Mesendoderm (in vitro differentiated cells): ENCODE results near the gene ATP2B1.

ENCODE experiments used
- DNase-seq: peaks from one replicate; pipeline ENCODE4 v3.0.0; 2013
- H2AK5ac ChIP-seq: 2 replicates; pipeline ENCODE4 v1.6.1; 2013; ENCODE audit warnings: low read length, inconsistent platforms
- H2BK120ac ChIP-seq: 2 replicates; pipeline ENCODE4 v1.6.1; 2013; ENCODE audit warnings: low read depth, mild to moderate bottlenecking, low read length, moderate library complexity, mixed read lengths
- H2BK15ac ChIP-seq: replicated peaks from 2 replicates; pipeline ENCODE4 v1.6.1; 2013; ENCODE audit warnings: low read depth, mild to moderate bottlenecking, moderate library complexity
- H2BK5ac ChIP-seq: 2 replicates; pipeline ENCODE4 v1.6.1; 2013; ENCODE audit warnings: low read length, inconsistent platforms
- H3K18ac ChIP-seq: 2 replicates; pipeline ENCODE4 v1.6.1; 2013; ENCODE audit warnings: mild to moderate bottlenecking, low read length, mixed read lengths
- H3K23ac ChIP-seq: one replicate; pipeline ENCODE4 v1.6.1; 2013; ENCODE audit warnings: low read length
- H3K27ac ChIP-seq: 2 replicates; pipeline ENCODE4 v1.5.1; 2013; ENCODE audit warnings: low read depth, mild to moderate bottlenecking, inconsistent platforms, low read length, moderate library complexity
- H3K27me3 ChIP-seq: 2 replicates; pipeline ENCODE4 v1.6.1; 2013; ENCODE audit warnings: low read length, control low read depth, mild to moderate bottlenecking, inconsistent platforms; ENCODE audit not compliant: insufficient read depth, poor library complexity
- H3K36me3 ChIP-seq: 2 replicates; pipeline ENCODE4 v1.6.1; 2013; ENCODE audit warnings: low read length, inconsistent platforms; ENCODE audit not compliant: control insufficient read depth, insufficient read depth
- H3K4ac ChIP-seq: one replicate; pipeline ENCODE4 v1.6.1; 2013; ENCODE audit warnings: low read depth, mild to moderate bottlenecking, low read length, moderate library complexity
- H3K4me1 ChIP-seq: 2 replicates; pipeline ENCODE4 v1.6.1; 2013; ENCODE audit warnings: low read depth, low read length, inconsistent platforms; ENCODE audit not compliant: control insufficient read depth
- H3K4me2 ChIP-seq: 2 replicates; pipeline ENCODE4 v1.6.1; 2013; ENCODE audit warnings: low read length
- H3K4me3 ChIP-seq: 2 replicates; pipeline ENCODE4 v1.5.1; 2013; ENCODE audit warnings: mild to moderate bottlenecking, low read length
- H3K56ac ChIP-seq: one replicate; pipeline ENCODE4 v1.6.1; 2013; ENCODE audit warnings: low read length
- H3K79me1 ChIP-seq: 2 replicates; pipeline ENCODE4 v1.6.1; 2013; ENCODE audit warnings: low read length, inconsistent platforms
- H3K79me2 ChIP-seq: 2 replicates; pipeline ENCODE4 v1.6.1; 2013; ENCODE audit warnings: mild to moderate bottlenecking, low read length; ENCODE audit not compliant: control insufficient read depth, insufficient read depth
- H3K9ac ChIP-seq: 2 replicates; pipeline ENCODE4 v1.6.1; 2013; ENCODE audit warnings: low read length, inconsistent platforms
- H4K5ac ChIP-seq: one replicate; pipeline ENCODE4 v1.6.1; 2013; ENCODE audit warnings: low read length
- H4K8ac ChIP-seq: one replicate; pipeline ENCODE4 v1.6.1; 2013; ENCODE audit warnings: low read depth, mild to moderate bottlenecking, control low read depth, low read length, moderate library complexity
- WGBS: extraction: QIAGEN DNeasy Blood & Tissue Kit; methylation state at CpG from one replicate; pipeline ENCODE4 v1.1.7; 2013; ENCODE audit warnings: low lambda C conversion rate, missing lambda C conversion rate; ENCODE audit not compliant: insufficient coverage; ENCODE audit errors: extremely low coverage; 5-methylcytosine and 5-hydroxymethylcytosine counted together

Gene ATP2B1

DNA sequence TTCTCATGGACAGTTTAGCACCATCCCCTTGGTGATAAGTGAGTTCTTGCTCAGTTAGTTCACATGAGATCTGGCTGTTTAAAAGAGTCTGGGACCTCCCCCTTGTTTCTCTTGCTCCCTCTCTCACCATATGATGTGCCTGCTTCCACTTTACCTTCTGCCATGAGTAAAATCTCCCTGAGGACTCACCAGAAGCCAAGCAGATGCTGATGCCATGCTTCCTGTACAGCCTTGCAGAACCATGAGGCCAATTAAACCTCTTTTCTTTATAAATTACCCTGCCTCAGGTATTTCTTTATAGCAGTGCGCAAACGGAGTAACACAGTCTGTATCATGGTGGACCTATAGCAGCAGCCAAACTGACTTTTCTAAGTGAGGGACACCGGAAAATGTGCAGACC, 58.8 kb downstream of the ATP2B1 start:
- no peak overlapping the region for H2AK5ac ChIP-seq
- WGBS: no CpG with 5 or more reads among the region's 3 CpGs

DNA sequence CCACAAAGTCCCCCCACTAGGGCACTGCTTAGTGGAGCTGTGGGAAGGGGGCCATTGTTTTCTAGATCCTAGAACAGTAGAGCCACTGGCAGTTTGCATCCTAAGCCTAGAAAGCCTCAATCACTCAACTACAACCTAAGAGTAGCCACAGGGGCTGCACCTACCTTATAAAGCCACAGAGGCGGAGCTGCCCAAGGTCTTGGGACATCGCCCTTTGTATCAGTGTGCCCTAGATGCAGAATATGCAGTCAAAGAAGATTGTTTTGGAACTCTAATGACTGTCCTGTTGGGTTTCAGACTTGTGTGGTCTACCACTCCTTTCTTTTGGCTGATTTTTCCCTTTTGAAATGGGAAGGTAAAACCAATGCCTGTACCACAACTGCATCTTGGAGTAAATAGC, 59.5 kb downstream of the ATP2B1 start:
- Histone ChIP-seq H3K4me1 (peaks cover 3% of the 10 kb centered on the region), H3K27me3 (no peaks in the 10 kb centered on the region), H2AK5ac (no peak overlapping the region), H3K9ac (no peak overlapping the region), H2BK5ac (no peak overlapping the region), H2BK120ac (no peak overlapping the region), H3K4ac (no peak overlapping the region), H3K23ac (no peak overlapping the region), H2BK15ac (no peak overlapping the region), H3K18ac (no peak overlapping the region), H4K8ac (no peak overlapping the region), H3K36me3 (no peaks in the 10 kb centered on the region), H3K27ac (no peak overlapping the region), H3K79me2 (no peaks in the 10 kb centered on the region), H3K4me3 (no peak overlapping the region), H3K4me2 (no peak overlapping the region), H4K5ac (no peak overlapping the region), H3K79me1 (peaks cover 8% of the 10 kb centered on the region), H3K56ac (no peak overlapping the region)
- DNase-seq: no peak
- no CpG with 5 or more reads among the region's 2 CpGs for WGBS

More for the DNA sequence above, 58.8 kb downstream of the ATP2B1 start:
- H3K4me2 ChIP-seq: no peak overlapping the region
- no peaks in the 10 kb centered on the region for H3K27me3 ChIP-seq
- no peak overlapping the region for H3K23ac ChIP-seq
- no peak overlapping the region for H3K18ac ChIP-seq
- H3K36me3 ChIP-seq: no peaks in the 10 kb centered on the region
- DNase-seq: no peak
- H2BK15ac ChIP-seq: no peak overlapping the region
- H3K79me2 ChIP-seq: no peaks in the 10 kb centered on the region
- no peak overlapping the region for H3K4me3 ChIP-seq
- no peak overlapping the region for H2BK120ac ChIP-seq
- H3K27ac ChIP-seq: no peak overlapping the region
- H4K8ac ChIP-seq: no peak overlapping the region
- H3K4ac ChIP-seq: no peak overlapping the region
- H3K79me1 ChIP-seq: peaks cover 8% of the 10 kb centered on the region
- H3K56ac ChIP-seq: no peak overlapping the region
- no peak overlapping the region for H2BK5ac ChIP-seq
- peaks cover 3% of the 10 kb centered on the region for H3K4me1 ChIP-seq
- H3K9ac ChIP-seq: no peak overlapping the region
- no peak overlapping the region for H4K5ac ChIP-seq

DNA sequence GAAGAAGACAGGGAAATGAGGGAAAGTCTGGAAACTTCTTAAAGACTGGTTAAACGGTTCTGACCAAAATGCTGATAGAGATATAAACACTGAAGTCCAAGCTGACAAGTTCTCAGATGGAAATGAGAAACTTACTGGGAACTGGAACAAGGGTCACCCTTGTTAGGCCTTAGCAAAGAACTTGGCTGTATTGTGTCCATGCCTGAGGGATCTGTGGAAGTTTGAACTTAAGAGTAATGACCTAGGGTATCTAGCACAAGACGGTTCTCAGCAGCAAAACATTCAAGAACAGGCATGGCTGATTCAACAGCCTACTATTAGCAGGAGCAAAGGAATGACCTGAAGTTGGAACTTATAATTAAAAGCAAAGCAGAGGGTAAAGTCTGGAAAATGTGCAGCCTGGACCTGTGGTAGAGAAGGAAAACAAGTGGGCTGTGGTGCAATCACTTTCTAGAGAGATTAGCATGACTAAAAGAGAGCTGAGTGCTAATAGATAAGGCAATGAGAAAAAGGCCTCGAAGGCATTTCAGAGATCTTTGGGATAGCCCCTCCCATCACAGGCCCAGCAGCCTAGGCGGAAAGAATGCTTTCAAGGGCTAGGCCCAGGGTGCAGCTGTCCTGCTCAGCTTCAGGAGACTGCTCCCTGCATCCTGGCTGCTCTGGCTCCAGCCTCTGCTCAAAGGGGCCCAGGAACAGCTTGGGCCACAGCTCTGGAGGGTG, 60.3 kb downstream of the ATP2B1 start:
- no peaks in the 10 kb centered on the region for H3K79me2 ChIP-seq
- H3K56ac ChIP-seq: no peak overlapping the region
- H3K4me3 ChIP-seq: no peak overlapping the region
- no peak overlapping the region for H2BK15ac ChIP-seq
- H3K36me3 ChIP-seq: no peaks in the 10 kb centered on the region
- no peak overlapping the region for H2AK5ac ChIP-seq
- no peak overlapping the region for H4K8ac ChIP-seq
- H3K79me1 ChIP-seq: peaks cover 8% of the 10 kb centered on the region
- H3K4ac ChIP-seq: no peak overlapping the region
- H3K18ac ChIP-seq: no peak overlapping the region
- no peak overlapping the region for H3K9ac ChIP-seq
- no peak overlapping the region for H3K27ac ChIP-seq
- H2BK5ac ChIP-seq: no peak overlapping the region
- H4K5ac ChIP-seq: no peak overlapping the region
- H3K4me2 ChIP-seq: no peak overlapping the region
- H3K4me1 ChIP-seq: peaks cover 3% of the 10 kb centered on the region
- DNase-seq: peak; percentile 92
- no CpG with 5 or more reads among the region's 4 CpGs for WGBS
- no peaks in the 10 kb centered on the region for H3K27me3 ChIP-seq
- no peak overlapping the region for H2BK120ac ChIP-seq
- no peak overlapping the region for H3K23ac ChIP-seq

DNA sequence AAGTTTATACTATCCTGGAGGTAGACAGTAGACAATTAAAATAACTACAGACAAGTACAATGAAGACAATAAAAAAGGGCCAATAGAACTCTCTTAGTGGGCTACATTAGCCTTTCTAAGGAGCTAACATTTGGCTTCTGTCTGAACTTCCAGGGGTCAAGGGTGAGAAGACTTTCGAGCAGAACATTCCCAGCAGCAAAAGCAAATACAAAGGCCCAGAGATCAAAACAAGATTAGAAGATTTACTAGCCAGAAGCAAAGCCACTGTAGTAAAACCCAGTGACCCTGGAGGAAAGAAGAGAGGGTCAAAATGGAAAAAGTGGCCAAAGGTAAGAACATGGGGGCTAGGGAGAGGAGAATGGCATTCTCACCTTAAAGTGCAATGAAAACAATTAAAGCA, 63.2 kb downstream of the ATP2B1 start:
- no peak overlapping the region for H3K4me2 ChIP-seq

DNA sequence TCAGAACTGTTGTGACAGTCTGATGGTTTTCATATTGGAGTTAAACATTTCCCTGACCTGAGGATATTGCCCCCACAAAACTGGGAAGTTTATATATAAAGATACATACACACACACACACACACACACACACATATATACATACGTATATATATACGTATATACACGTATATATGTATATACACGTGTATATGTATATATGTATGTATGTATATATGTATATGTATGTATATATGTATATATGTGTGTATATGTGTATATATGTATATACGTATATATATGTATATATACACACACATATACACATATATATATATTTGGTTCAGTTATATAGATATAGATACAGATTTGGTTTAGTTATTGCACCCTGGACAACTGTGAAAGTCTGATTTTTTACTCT, 65.7 kb downstream of the ATP2B1 start:
- H2BK120ac ChIP-seq: no peak overlapping the region
- no peak overlapping the region for H4K5ac ChIP-seq
- no peak overlapping the region for H3K27ac ChIP-seq
- H3K18ac ChIP-seq: no peak overlapping the region
- H2AK5ac ChIP-seq: no peak overlapping the region
- H3K4me2 ChIP-seq: no peak overlapping the region
- H3K4ac ChIP-seq: no peak overlapping the region
- no peaks in the 10 kb centered on the region for H3K27me3 ChIP-seq
- no CpG with 5 or more reads among the region's 5 CpGs for WGBS
- no peak overlapping the region for H3K56ac ChIP-seq
- no peaks in the 10 kb centered on the region for H3K4me1 ChIP-seq
- DNase-seq: no peak
- peaks cover 6% of the 10 kb centered on the region for H3K79me1 ChIP-seq
- H2BK5ac ChIP-seq: no peak overlapping the region
- no peaks in the 10 kb centered on the region for H3K36me3 ChIP-seq
- H3K23ac ChIP-seq: no peak overlapping the region
- no peaks in the 10 kb centered on the region for H3K79me2 ChIP-seq
- no peak overlapping the region for H3K4me3 ChIP-seq
- H4K8ac ChIP-seq: no peak overlapping the region
- H3K9ac ChIP-seq: no peak overlapping the region
- no peak overlapping the region for H2BK15ac ChIP-seq

More for the DNA sequence above, 63.2 kb downstream of the ATP2B1 start:
- Histone ChIP-seq H3K56ac (no peak overlapping the region), H3K27ac (no peak overlapping the region), H3K36me3 (no peaks in the 10 kb centered on the region), H4K5ac (no peak overlapping the region), H3K79me1 (peaks cover 8% of the 10 kb centered on the region), H2BK120ac (no peak overlapping the region), H3K79me2 (no peaks in the 10 kb centered on the region), H4K8ac (no peak overlapping the region), H3K4me3 (no peak overlapping the region), H3K18ac (no peak overlapping the region), H3K23ac (no peak overlapping the region), H3K27me3 (no peaks in the 10 kb centered on the region), H3K9ac (no peak overlapping the region), H2AK5ac (no peak overlapping the region), H3K4me1 (peaks cover 3% of the 10 kb centered on the region), H3K4ac (no peak overlapping the region), H2BK5ac (no peak overlapping the region), H2BK15ac (no peak overlapping the region)
- peak; percentile 29 for DNase-seq
- WGBS: no CpG with 5 or more reads among the region's 1 CpG

DNA sequence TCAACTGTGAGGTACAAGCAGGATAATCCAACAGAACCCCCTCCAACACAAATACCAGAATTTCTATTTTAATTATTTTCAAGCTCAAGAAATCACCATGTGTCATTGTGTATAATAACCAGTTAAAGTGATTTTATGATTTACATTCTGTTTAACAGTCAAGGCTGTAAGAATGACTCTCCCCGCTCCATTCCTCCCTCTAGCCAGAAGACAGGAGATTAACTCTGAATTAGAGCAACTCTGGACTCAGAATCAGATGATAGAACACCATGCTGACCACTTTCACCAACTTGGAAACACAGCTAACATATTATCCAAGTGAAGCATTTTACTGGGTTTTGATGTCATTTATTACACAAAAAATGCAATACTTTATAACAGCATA, 71.9 kb downstream of the ATP2B1 start:
- H3K79me1 ChIP-seq: no peaks in the 10 kb centered on the region
- H2BK15ac ChIP-seq: no peak overlapping the region
- H3K4me3 ChIP-seq: no peak overlapping the region
- H2BK5ac ChIP-seq: no peak overlapping the region
- H3K18ac ChIP-seq: no peak overlapping the region
- no peaks in the 10 kb centered on the region for H3K27me3 ChIP-seq
- H3K79me2 ChIP-seq: no peaks in the 10 kb centered on the region
- H3K9ac ChIP-seq: no peak overlapping the region
- no peak overlapping the region for H3K4me2 ChIP-seq
- no peak overlapping the region for H2AK5ac ChIP-seq
- no peak for DNase-seq
- H3K56ac ChIP-seq: no peak overlapping the region
- H4K8ac ChIP-seq: no peak overlapping the region
- H3K23ac ChIP-seq: no peak overlapping the region
- H3K36me3 ChIP-seq: no peaks in the 10 kb centered on the region
- no peak overlapping the region for H3K27ac ChIP-seq
- WGBS: no CpG with 5 or more reads among the region's 1 CpG
- H3K4me1 ChIP-seq: no peaks in the 10 kb centered on the region
- no peak overlapping the region for H2BK120ac ChIP-seq
- H3K4ac ChIP-seq: no peak overlapping the region
- H4K5ac ChIP-seq: no peak overlapping the region
